Neural progenitor cell (in vitro differentiated cells): ENCODE results near the gene GRK6. TPM values are rescaled to one million over a fixed set of nuclear protein-coding genes. Genes with fewer than 3 reads are reported as not detected.

Experiments used
- DNase-seq: peaks from one replicate; pipeline ENCODE4 v3.0.0-alpha.2; 2016; ENCODE audit warnings: low spot score
- H2AFZ ChIP-seq: fragments of 200-600 bp; sonication (generic); replicated peaks from 2 replicates; pipeline ENCODE4 v1.6.1; 2016; ENCODE audit warnings: antibody characterized with exemption
- H3F3A ChIP-seq: fragments of 200-600 bp; sonication (generic); 2 replicates; pipeline ENCODE4 v1.6.1; 2016; ENCODE audit warnings: antibody characterized with exemption, low read depth
- H3K27ac ChIP-seq: fragments of 200-600 bp; sonication (generic); 2 replicates; pipeline ENCODE4 v1.5.1; 2016; ENCODE audit warnings: mild to moderate bottlenecking
- H3K27me3 ChIP-seq: fragments of 200-600 bp; sonication (generic); 2 replicates; pipeline ENCODE4 v1.6.1; 2016; ENCODE audit warnings: mild to moderate bottlenecking, moderate library complexity
- H3K36me3 ChIP-seq: fragments of 200-600 bp; sonication (generic); 2 replicates; pipeline ENCODE4 v1.5.1; 2016
- H3K4me1 ChIP-seq: fragments of 200-600 bp; sonication (generic); 2 replicates; pipeline ENCODE4 v1.6.1; 2016; ENCODE audit warnings: mixed run types
- H3K4me2 ChIP-seq: fragments of 200-600 bp; sonication (generic); 2 replicates; pipeline ENCODE4 v1.6.1; 2016
- H3K4me3 ChIP-seq: fragments of 200-600 bp; sonication (generic); 2 replicates; pipeline ENCODE4 v1.5.1; 2016
- H3K79me2 ChIP-seq: fragments of 200-600 bp; sonication (generic); 2 replicates; pipeline ENCODE4 v1.6.1; 2016; ENCODE audit warnings: low read depth
- H3K9ac ChIP-seq: fragments of 200-600 bp; sonication (generic); 2 replicates; pipeline ENCODE4 v1.6.1; 2016
- H3K9me3 ChIP-seq: fragments of 200-600 bp; sonication (generic); 2 replicates; pipeline ENCODE4 v1.5.1; 2016; ENCODE audit warnings: low read depth
- H4K20me1 ChIP-seq: fragments of 200-600 bp; sonication (generic); 2 replicates; pipeline ENCODE4 v1.6.1; 2016; ENCODE audit warnings: low read depth
- H3K27ac Mint-ChIP-seq: 3 replicates; pipeline ENCODE4 v1.8.0; 2021; ENCODE audit warnings: mixed read lengths
- H3K27me3 Mint-ChIP-seq: 2 replicates; pipeline ENCODE4 v1.8.0; 2022; ENCODE audit warnings: low read depth, mild to moderate bottlenecking, inconsistent platforms, moderate library complexity, mixed read lengths; ENCODE audit not compliant: insufficient read depth
- H3K36me3 Mint-ChIP-seq: 3 replicates; pipeline ENCODE4 v1.8.0; 2021; ENCODE audit warnings: mixed read lengths
- H3K4me1 Mint-ChIP-seq: 3 replicates; pipeline ENCODE4 v1.8.0; 2021; ENCODE audit warnings: mixed read lengths
- H3K4me3 Mint-ChIP-seq: 3 replicates; pipeline ENCODE4 v1.8.0; 2021; ENCODE audit warnings: mild to moderate bottlenecking, moderate library complexity, mixed read lengths
- H3K9me3 Mint-ChIP-seq: 3 replicates; pipeline ENCODE4 v1.8.0; 2020; ENCODE audit warnings: mixed read lengths
- CTCF ChIP-seq: fragments of 200-600 bp; sonication (generic); IDR thresholded peaks from 2 replicates; pipeline ENCODE4 v1.5.1; 2017; ENCODE audit warnings: antibody characterized with exemption, mild to moderate bottlenecking
- EZH2 ChIP-seq: fragments of 200-600 bp; sonication (generic); IDR thresholded peaks from 2 replicates; pipeline ENCODE4 v1.6.1; 2017; ENCODE audit warnings: antibody characterized with exemption, mild to moderate bottlenecking, moderate library complexity
- EZH2phosphoT487 ChIP-seq: fragments of 200-600 bp; sonication (generic); IDR thresholded peaks from 2 replicates; pipeline ENCODE4 v1.6.1; 2017; ENCODE audit warnings: antibody characterized with exemption
- total RNA-seq: library from RNA; depleted of rRNA; stranded (reverse); fragments of >200 nt; gene quantifications from 2 replicates; pipeline ENCODE4 v1.2.3, GENCODE V29; 2015; ENCODE audit warnings: low replicate concordance

The GRK6 gene
- total RNA-seq, 1 donor from 2014 or later, result 24.0 TPM

GRCh38 chr5:177482359-177482795 lies 55.9 kb downstream of the GRK6 start:
- Mint-ChIP-seq H3K9me3 (no peaks in the 10 kb centered on the region), H3K4me3 (no peak overlapping the region), H3K27me3 (peaks cover 10% of the 10 kb centered on the region), H3K4me1 (peaks cover 37% of the 10 kb centered on the region), H3K27ac (no peak overlapping the region), H3K36me3 (peaks cover 29% of the 10 kb centered on the region)
- Histone ChIP-seq H4K20me1 (peaks cover 12% of the 10 kb centered on the region), H3F3A (peaks cover 19% of the 10 kb centered on the region), H3K9ac (no peak overlapping the region), H3K79me2 (no peaks in the 10 kb centered on the region), H3K27ac (no peak overlapping the region), H2AFZ (no peak overlapping the region), H3K36me3 (peaks cover 2% of the 10 kb centered on the region), H3K27me3 (no peaks in the 10 kb centered on the region), H3K4me3 (no peak overlapping the region), H3K4me1 (no peaks in the 10 kb centered on the region), H3K4me2 (no peak overlapping the region), H3K9me3 (no peaks in the 10 kb centered on the region)
- no peak for DNase-seq
- TF ChIP-seq EZH2 (no peak), EZH2phosphoT487 (no peak), CTCF (no peak)

DNA sequence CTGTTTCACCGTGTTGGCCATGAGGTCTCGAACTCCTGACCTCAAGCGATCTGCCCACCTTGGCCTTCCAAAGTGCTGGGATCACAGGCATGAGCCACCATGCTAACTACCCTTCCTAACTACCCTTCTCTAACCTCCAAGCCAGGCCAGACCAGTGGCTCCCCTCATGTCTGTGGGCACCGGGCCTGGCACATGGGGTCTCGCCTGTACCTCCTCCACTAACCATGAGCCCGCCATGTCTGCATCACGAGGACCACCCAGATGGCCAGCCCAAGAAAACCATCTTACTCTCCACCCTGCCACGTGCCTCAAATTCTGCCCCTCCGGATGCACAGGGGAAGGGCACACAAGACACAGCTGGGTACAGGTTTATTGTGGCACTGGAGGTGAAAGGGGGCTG lies 56.6 kb downstream of the GRK6 start:
- Histone ChIP-seq H3K4me3 (no peak overlapping the region), H3K4me1 (no peaks in the 10 kb centered on the region), H3K27me3 (no peaks in the 10 kb centered on the region), H3K79me2 (no peaks in the 10 kb centered on the region), H3K9ac (no peak overlapping the region), H4K20me1 (peaks cover 17% of the 10 kb centered on the region), H3K27ac (no peak overlapping the region), H3K9me3 (no peaks in the 10 kb centered on the region), H3K36me3 (peaks cover 5% of the 10 kb centered on the region), H2AFZ (no peak overlapping the region), H3K4me2 (no peak overlapping the region), H3F3A (peaks cover 19% of the 10 kb centered on the region)
- no peak overlapping the region for H3K4me3 Mint-ChIP-seq
- DNase-seq, result no peak
- peaks cover 10% of the 10 kb centered on the region for H3K27me3 Mint-ChIP-seq
- no peaks in the 10 kb centered on the region for H3K9me3 Mint-ChIP-seq
- peaks cover 30% of the 10 kb centered on the region for H3K36me3 Mint-ChIP-seq
- no peak overlapping the region for H3K27ac Mint-ChIP-seq
- no peak for TF ChIP-seq CTCF
- no peak for TF ChIP-seq EZH2
- TF ChIP-seq EZH2phosphoT487, result no peak
- peaks cover 32% of the 10 kb centered on the region for H3K4me1 Mint-ChIP-seq

DNA sequence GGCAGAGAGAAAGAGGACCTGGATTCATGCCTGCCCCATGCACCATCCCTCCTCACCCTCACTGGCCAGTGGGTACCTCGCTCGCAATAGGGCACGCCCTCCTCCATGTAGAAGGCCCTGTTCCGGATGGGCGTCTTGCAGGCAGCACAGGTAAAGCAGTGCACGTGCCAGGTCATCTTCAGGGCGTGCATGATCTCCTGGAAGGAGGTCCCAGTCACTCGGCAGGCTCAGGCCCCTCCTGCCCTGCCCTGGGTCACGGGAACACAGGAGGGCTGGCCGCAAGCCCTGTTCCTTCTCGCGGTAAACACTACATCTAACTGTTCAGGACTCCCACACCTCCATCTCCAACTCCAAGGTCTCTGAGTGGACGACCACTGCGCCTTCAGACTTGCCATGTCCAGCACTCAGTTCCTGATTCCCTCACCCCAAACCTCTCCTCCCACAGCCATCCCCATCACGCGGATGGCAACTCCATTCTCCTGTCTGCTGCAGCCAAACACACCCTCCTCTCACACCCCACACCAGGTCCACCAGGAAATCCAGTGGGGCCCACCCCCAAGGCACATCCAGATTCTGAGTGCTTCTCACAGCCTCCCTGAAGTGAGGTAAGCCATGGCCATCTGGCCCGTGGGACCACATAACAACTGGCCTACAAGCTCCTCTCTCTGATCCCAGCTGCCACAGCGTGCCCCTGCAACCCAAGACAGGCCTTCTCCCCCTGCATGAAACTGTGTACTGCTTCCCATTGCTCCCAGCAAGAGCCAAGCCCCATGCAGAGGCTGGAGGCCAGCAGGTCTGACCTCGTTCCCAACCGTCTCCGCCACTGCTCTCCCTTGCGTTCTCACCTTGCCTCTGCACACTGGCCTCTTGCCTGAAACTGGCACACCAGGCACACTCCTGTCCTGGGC lies 57.8 kb downstream of the GRK6 start:
- Histone ChIP-seq H3K4me1 (no peaks in the 10 kb centered on the region), H3K4me2 (no peak overlapping the region), H3K4me3 (no peak overlapping the region), H2AFZ (no peak overlapping the region), H3F3A (peaks cover 19% of the 10 kb centered on the region), H3K36me3 (peaks cover 5% of the 10 kb centered on the region), H3K79me2 (no peaks in the 10 kb centered on the region), H3K9ac (no peak overlapping the region), H3K27me3 (no peaks in the 10 kb centered on the region), H3K27ac (no peak overlapping the region), H4K20me1 (peaks cover 27% of the 10 kb centered on the region), H3K9me3 (no peaks in the 10 kb centered on the region)
- Mint-ChIP-seq H3K36me3 (peaks cover 27% of the 10 kb centered on the region), H3K27me3 (peaks cover 6% of the 10 kb centered on the region), H3K4me3 (peak overlapping the region; percentile 20), H3K9me3 (no peaks in the 10 kb centered on the region), H3K27ac (peak overlapping the region; percentile 39), H3K4me1 (peaks cover 23% of the 10 kb centered on the region)
- TF ChIP-seq CTCF (no peak), EZH2 (no peak), EZH2phosphoT487 (no peak)
- DNase-seq, result no peak
